Activated naive CD4-positive, alpha-beta T cell (primary cell): ENCODE measurements around the gene MIGA1.
A peak's percentile ranks its signal among the peaks of the same experiment; 100 is the strongest.
"Not testable (repeated sequence)": the region's sequence is repeated elsewhere in the genome, so short reads cannot be mapped to it uniquely, and the experiment has no call there.

Source experiments
- DNase-seq, 4 experiments: peaks; one replicate each; lab custom pipeline; 2025; lab: John Stamatoyannopoulos, UW

Gene MIGA1, protein sequence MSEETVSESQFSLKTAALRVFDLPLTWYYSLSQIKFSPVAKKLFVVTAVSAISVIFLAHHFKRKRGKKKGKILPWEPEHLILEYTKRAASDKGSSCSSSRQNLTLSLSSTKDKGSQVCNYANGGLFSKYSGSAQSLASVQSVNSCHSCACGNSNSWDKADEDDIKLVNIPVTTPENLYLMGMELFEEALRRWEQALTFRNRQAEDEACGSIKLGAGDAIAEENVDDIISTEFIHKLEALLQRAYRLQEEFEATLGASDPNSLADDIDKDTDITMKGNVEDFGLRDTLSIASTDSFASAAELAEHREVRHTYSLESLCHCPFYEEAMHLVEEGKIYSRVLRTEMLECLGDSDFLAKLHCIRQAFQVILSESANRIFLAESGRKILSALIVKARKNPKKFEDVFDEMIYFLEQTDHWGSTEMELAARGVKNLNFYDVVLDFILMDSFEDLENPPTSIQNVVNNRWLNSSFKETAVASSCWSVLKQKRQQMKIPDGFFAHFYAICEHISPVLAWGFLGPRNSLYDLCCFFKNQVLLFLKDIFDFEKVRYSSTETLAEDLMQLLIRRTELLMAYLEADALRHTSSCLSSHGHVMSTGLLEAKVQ

DNA sequence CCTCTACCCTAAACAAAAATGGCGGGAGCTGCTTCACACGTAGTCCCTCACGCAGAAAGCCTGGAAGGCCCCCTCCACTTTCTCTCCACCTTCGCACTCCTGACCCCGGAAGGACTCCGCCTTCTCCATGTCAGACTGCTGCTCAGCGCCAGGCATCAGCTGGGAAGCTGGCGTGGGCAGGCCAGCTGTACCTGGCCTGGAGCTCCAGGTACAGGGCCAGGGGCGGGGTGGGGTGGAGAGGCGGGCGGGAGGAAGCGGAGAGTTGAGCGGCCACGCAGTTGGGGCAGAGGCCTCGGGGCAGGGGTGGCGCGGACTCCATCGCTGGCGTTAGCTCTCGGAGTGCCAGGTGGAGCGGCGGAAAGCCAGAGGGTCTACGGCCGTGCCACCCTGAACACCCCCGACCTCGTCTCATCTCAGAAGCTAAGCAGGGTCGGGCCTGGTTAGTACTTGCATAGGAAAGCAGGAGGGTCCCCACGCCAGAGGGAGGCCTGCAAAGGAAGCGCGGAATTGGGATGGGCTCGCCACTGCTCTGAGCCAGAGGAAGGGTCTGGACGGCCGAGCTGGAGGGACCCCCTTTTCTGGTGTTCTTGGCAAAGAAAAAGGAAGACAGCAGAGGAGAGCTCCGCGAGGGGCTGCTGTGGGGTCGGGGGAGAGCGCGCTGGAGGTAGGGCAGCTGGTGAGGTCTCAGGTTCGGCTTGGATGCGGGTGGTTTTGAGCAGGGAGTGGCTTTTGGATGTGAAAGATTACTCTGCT lies at the start of gene MIGA1:
Gene MIGA1, plus strand, starts transcription at position 121 of the 753 bp plus-strand sequence. CDS start 3,604 bp downstream, outside the sequence.
- peak; percentile 22 to 73 (median 58) for DNase-seq

DNA sequence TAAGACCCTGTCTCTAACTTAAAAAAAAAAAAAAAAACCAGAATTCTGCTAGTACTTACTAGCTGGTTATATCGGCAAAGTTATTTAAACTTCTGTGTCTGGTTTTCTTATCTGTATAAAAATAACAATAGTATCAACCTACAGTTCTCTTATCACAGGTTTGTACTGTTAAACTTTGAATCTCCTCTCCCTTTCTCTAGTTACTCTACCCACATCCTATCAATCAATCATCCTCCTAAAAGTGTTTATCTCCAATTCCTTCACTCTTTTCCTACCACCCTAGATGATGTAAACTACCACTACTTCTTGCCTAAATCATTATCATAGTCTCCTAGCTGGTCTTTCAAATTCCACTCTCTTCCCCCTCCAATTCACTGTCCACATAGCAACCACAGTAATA lies 47.4 kb upstream of the MIGA1 start:
- no peak for DNase-seq

DNA sequence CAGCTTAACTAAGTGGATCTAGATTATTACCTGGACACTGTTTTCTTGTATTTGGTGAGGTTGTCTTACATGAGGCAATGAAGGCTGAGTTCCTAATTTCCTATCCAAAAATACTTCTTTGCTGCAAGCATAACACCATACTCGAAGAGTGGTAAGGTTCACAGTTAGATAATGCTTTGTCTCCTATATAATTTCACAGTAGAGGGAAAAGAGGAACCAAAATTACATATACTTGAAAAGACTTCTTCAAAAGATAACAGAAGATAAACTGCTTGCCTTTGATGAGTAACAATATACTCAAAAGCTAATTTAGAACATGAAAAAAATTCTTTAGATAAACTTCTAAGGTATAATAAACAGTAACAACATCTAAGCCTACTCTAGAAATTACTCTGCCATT lies 40.2 kb upstream of the MIGA1 start:
- DNase-seq = no peak

DNA sequence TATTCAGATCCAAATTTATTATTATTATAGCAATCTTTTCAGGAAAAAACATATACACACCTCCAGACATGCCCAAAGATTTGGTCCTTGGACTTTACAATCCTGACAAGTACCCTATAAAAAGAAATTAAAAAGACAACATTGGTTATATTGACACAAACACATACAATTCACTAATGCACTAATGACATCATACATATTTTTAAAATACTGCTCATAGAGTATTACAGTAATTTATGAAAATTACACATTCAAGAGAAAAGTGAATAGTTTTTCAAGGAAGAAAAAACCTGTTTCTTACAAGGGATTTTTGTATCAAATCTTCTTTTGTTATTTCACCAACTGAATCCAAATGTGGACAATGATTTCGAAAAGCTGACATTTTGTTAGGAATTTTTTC lies 38.1 kb upstream of the MIGA1 start:
- no peak for DNase-seq

DNA sequence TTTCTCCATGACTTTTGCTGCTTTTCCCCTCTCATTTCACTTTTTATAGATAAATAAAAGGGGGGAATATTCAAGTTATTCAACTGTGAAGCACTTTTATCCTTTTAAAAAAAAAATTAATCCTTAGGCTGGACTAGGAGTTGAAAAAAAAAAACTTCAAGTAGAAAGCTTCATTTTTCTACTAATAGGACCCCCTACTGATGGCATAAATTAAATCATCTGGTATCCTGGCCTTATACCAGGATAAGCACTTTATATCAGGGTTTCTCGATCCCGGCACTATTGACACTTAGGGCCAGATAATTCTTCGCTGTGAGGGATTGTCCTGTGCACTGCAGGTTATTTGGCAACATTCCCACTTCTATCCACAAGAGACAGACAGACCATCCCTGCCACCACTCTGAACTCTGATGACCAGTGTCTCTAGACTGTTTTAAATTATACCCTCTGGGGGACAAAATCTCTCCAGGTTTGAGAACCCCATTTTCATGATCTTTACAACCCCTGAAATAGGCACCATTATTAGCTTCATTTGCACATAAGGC lies 37.4 kb upstream of the MIGA1 start:
- DNase-seq = no peak

DNA sequence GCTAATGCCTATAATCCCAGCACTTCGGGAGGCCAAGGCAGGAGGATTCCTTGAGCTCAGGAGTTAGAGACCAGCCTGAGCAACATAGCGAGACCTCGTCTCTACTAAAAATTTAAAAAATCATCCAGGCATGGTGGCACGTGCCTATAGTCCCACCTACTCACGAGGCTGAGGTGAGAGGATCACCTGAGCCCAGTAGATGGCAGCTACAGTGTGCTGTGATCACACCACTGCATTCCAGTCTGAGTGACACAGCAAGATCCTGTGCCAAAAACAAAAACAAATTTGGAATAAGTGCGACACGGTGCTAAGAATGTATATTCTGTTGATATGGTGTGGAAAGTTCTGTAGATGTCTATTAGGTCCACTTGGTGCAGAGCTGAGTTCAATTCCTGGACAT lies 34.9 kb upstream of the MIGA1 start:
- no peak for DNase-seq

DNA sequence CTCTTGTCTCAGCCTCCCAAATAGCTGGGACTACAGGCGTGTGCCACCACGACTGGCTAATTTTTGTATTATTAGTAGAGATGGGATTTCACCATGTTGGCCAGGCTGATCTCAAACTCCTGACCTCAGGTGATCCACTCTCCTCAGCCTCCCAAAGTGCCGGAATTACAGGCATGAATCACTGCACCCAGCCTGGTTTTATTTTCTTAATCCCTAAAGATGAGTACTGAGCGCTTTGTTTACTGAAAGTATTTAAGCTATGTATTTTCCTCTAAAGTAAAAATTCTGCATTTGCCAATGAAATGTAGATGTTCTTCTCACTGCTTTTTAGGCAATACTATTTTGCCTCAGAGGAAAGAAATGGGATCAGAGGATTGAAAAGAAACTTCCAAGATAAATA lies 30.0 kb upstream of the MIGA1 start:
- DNase-seq = not testable (repeated sequence)

DNA sequence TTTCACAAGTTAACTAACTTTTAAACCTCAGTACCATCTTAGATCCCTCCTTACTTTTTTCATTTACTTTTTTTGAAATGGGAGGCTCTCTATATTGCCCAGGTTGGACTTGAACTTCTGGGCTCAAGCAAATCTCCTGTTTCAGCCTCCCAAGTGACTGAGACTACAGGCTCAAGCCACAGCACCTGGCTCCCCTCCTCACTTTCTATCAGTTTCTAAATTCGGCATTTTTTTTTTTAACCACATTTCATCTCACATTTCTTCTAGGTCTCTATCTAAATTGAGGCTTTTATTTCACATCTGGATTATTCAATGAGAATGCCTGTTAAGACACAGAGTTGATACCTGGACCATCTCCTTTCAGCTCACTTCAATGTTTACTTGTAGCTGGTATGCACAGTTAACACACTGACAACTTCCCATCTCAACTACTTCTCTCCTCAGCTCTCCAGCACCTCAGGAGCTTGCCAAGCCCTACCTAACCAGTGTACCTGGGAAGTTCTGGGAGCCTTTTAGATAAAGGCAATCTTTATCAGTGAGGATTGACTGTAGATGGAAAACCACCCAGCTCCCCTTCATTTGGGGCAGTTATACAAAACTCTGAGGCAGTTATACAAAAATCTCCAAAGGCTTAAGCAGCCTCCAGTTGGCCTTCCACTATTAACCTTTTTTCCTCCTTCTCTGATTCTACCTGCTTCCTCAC lies 23.2 kb upstream of the MIGA1 start:
- no peak for DNase-seq

DNA sequence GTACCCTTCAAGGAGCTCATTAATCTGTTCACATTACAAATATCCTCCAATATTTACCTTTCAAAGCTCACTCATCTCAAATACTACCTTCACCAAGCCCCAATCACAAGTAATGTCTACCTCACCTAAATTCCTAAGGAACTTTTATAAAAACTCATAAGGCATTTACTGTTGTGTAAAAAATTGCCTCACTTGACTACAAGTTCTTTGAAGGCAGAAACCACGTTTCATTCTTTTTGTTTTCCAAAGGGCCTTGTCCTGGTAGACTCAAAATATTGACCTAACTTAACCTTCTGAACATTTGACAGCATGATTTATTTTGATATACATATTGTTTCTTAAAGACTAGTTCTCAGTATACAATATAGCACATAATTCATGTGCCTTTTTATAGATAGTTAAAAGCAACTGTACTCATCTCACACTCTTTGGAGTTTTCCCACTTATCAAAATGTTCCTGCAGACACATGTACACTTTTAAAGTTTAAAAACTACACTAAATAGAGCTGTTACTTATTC lies 22.3 kb upstream of the MIGA1 start:
- no peak for DNase-seq

DNA sequence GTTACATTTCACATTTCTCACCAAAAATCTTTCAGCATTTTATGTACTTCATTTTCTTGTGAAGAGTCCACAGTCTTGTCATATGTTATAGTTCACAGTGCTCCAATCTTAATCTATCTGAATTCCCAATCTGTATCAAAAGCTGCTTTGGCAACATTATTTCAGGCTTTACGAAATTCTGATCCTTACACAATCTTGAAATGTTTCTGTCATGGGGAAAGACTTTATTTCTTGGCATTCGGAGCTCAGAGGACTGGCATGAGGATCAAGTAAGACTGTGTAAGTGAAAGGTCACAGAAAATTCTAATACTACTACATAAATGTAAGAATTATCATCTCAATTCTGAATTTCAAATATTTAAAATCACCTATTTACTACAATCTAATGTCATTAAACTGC lies 21.8 kb upstream of the MIGA1 start:
- no peak for DNase-seq

DNA sequence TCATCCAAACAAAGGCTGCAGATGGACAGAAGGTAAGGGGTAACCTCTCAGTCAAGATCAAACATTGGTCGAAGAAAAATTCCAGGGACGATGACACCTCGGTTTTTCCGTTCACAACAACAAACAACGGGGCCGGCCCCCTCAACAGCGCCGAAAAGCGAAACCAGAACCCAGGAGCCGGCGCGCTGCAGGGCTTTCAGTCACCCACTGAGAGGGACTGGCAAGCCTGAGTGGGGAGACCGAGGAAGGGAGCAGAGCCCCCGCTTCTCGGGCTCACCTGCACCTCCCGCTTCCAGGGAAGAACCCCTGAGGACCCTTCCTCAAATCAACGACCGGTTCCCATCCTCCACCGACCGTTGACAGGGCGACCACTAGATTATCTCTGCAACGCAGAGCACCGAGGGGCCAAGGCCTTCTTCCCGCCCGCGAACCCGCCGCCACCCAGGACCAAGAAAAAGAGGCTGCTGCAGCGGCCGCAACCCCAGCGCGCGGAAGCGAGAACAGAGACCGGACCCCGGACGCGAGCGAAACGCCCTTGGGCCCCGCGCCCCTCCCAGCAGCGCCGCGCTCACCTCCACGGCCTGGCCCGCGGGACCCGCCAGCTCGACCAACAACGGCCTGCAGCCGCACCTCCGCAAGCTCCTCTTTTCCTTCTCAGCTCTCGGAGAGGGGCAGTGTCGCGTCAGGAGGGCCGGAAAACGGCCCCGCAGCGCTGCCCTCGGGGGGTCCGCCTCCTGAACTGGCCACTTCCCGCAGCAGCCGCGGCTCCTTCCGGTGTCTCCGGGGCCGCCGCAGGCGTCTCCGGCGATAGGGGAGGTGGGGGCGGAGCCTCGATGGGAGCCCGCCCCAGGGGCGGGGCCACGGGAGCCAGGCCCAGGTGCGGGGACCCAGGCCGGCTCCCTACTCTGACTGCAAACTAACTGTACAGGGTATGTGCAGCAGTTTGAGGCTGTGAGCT lies 20.1 kb upstream of the MIGA1 start, which contains the start of gene USP33:
Gene USP33, minus strand, starts transcription at position 782 of the 958 bp plus-strand sequence. CDS start 18,155 bp downstream, outside the sequence.
- DNase-seq = peak; percentile 68 to 91 (median 78)

DNA sequence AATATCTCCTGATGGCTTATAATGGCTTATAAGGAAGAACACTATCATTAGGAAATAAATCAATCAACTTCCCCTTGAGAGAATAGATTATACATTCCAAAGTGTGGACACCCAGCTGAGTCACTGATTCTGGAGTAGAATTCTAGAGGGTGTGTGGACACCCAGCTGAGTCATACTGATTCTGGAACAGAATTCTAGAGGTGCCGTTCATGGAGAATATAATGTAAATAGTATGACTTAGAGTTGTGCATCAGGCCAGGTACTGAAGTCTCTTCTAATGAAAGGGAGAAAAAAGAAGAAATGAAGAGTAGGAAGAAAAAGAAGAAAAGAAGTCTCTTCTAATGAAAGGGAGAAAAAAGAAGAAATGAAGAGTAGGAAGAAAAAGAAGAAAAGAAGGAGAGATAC lies 17.4 kb upstream of the MIGA1 start:
- DNase-seq = no peak

DNA sequence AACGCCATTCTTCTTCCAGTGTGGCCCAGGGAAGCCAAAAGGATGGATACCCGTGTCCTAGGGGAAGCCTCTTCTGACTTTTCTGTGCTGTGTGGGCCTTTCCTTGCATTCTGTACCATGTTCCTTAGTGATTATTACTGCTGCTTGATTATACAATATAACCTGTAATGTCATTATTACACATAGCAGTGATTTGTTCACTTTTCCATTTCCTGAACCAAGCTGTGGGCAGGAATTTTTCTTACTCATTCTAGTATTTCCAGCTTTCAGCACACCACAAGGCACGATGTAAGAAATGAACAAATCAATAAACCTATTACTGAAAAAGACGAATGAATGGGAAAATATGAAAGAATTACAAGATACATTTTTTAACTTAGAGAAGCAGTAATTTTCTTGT lies 11.4 kb upstream of the MIGA1 start:
- no peak for DNase-seq

DNA sequence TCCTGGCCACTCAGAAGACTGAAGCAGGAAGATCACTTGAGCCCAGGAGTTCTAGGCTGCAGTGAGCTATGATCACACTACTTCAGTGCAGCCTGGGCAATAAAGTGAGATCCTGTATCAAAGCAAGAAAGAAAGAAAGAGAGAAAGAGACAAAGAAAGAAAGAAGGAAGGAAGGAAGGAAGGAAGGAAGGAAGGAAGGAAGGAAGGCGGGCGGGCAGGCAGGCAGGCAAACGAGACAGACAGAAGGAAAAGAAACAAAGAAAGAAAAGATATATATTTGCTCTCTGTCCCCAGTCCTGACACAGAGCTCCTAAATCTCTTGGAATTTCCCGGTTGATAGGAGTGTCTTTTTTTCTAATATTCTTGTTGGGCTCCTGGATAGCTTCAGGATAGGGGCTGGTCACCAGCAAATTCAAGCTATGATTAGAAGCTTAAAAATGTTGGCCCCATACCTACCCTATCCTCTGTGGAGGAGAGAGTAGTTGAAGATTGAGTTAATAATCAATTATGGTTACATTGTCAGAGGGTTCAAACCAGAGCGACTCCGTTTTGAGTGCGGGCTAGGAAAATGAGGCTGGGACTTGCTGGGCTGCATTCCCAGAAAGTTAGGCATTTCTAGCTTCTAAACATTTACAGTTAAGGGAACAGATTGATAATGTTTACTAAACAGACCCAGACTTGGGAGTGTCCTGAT lies 3.3 kb upstream of the MIGA1 start:
- no peak for DNase-seq

DNA sequence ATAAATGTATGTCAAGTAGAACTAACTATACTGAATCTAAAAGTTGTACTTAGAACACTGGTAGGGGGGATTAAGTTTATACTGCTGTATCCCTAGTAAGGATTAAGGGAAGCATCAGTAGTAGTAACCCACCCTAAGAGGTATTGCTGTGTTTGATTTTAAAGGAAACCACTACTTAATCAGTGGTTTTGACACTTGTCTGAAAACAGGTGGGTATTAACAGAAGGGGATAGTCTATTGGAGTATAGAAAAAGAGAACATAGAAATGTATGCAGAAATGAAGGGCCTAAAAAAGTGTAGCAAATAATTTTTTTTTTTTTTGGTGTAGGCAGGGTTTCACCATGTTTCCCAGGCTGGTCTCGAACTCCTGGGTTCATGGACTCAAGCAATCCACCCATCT lies 2.2 kb downstream of the MIGA1 start:
- no peak for DNase-seq

DNA sequence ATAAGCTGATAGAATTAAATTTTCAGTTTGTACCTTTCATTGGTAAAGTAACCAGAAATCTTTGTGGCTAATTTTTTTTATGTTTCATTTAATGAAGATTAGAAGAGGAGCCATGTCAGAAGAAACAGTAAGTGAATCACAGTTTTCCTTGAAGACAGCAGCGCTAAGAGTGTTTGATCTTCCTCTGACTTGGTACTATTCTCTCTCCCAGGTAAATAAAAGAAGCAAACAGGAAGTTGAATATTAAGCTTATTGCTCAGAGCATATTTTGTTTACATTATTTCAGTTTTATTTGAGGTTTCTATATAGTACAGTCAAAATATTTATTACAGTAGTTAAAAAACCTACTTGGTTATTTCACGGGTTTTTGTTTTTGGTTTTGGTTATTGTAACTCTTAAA lies 3.7 kb downstream of the MIGA1 start:
- DNase-seq = no peak

DNA sequence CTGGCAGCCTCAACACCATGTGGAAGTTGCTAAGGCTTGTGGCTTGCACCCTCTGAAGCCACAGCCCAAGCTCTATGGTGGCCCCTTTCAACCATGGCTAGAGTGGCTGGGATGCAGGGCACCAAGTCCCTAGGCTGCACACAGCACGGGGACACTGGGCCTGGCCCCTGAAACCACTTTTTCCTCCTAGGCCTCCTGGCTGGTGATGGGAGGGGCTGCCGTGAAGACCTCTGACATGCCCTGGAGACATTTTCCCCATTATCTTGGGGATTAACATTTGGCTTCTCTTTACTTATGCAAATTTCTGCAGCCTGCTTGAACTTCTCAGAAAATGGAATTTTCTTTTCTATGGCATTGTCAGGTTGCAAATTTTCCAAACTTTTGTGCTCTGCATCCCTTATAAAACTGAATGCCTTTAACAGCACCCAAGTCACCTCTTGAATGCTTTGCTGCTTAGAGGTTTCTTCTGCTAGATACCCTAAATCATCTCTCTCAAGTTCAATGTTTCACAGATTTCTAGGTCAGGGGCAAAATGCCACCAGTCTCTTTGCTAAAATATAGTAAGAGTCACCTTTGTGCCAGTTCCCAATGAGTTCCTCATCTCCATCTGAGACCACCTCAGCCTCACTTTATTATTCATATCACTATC lies 6.8 kb downstream of the MIGA1 start:
- not testable (repeated sequence) for DNase-seq

DNA sequence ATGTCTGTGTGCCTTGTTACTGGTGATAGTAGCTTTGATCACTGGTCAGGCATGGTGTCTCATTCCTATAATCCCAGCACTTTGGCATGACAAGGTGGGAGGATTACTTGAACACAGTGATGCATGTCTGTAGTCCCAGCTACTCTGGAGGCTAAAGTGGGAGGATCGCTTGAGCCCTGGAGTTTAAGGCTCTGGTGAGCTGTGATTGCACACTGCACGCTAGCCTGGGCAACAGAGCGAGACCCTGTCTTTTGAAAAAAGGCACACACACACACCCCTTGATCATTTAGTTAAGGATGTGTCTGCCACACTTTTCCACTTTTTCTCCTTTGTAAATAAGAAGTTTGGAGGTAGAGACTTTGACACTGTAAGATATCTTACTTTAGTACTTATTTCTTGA lies 15.1 kb downstream of the MIGA1 start:
- no peak for DNase-seq

DNA sequence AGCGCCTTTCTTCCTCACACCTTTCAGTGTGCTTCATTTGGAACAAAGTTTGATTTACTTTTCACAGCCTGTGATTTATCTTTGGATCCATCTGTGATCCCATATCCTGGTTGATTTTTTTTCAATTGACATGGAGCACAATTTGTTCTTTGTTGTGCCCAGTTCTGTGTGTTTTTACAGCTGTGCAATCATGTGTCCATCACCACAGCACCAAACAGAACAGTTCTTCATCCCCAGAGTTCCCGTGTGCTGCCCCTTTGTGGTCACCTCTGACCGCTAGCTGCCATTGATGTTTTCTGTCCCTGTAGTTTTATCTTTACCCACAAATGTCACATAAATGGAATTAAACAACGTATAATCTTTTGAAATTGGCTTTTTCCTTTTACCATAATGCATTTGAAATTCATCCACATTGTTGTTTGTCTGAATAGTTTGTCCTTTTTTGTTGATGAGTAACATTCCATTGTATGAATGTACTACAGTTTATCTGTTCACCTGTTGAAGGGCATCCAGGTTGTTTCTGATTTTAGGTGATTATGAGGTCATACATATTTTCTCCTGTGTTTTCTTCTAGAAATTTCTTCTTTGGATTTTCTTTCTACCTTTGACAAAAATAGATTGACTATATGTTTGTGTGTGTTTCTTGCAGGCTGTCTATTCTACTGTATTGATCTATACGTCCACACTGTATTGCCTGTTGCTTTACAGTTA lies 17.4 kb downstream of the MIGA1 start:
- DNase-seq = no peak
